Stimulated activated CD8-positive, alpha-beta memory T cell treated with anti-CD3 and anti-CD28 coated beads, Interleukin-7, amount 100 ng/mL, for 24 hours (primary cell): ENCODE results near the gene METTL25B.
A peak's percentile ranks its signal among the peaks of the same experiment; 100 is the strongest.
"Not testable (repeated sequence)": the region's sequence is repeated elsewhere in the genome, so short reads cannot be mapped to it uniquely, and the experiment has no call there.

Experiments
- DNase-seq: peaks from one replicate; pipeline ENCODE4 v3.0.0-alpha.2; 2020; ENCODE audit warnings: low read depth

METTL25B gene

GRCh38 chr1:156748670-156749418, 20.6 kb downstream of the METTL25B start:
- DNase-seq: no peak

DNA sequence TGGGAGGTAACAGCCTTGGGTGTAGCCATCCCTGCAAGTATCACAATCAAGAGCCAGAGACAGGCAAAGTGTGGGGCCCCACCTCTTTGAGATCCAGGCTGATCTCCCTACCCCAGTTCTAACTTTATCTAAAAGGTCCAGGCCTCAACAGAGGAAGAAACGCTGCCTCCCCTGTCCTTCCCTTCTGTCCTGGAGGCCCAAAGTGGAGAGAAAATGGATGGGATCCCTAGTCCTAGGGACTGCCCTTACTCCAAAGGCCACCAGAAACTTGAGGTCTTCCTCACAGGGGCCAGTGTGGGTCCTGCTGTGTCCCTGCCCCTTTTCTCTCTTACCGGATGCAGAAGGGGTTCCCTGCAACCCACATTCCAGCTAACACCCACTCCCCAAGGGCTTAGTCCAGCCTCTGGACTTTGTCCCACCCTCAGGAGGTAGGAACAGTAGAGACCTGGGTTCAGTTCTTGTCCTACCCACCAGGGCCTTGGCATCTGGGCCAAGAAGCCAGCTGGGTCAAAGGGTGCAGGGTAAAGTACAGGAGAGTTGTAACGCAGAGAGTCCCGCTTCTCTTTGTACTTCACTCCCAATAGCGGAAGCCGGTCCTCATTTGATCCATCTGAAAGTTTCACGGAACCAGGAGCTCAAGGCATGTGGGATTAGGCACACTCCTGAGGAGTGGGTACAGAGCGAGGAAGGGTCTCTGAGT, 21.3 kb downstream of the METTL25B start:
- DNase-seq: no peak

- no peak for DNase-seq
Observed at GRCh38 chr1:156750191-156750672, 22.0 kb downstream of the METTL25B start.

- no peak for DNase-seq
Observed at GRCh38 chr1:156750711-156751450, 22.6 kb downstream of the METTL25B start.

GRCh38 chr1:156751451-156751756, 23.1 kb downstream of the METTL25B start, which contains the start of gene HDGF:
Gene HDGF, minus strand, starts transcription at chr1:156751675. Its CDS starts 246 bp downstream, at chr1:156751429.
- no peak for DNase-seq

GRCh38 chr1:156751757-156752481, 23.6 kb downstream of the METTL25B start:
- DNase-seq: peak; percentile 96

- DNase-seq: no peak
Observed at GRCh38 chr1:156752843-156753482, 24.7 kb downstream of the METTL25B start.

DNA sequence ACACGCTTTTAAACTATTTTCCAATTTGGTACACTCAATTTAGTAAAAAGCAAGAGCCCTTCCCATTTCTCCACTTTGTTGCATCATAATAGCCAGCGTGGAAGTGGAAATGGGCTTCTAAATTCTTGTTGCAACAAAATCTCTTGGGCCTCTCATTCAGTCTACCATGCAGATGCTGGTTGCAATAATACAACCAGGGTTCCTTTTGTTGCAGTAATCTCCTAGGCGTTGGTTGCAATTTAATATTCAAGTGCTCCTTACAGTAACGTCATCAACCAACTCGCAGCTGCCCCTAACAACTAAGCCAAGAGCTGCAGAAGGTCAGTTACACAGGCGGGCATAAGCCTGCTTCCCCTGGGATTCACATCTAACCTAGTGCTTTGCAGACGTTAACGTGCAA, 25.9 kb downstream of the METTL25B start:
- no peak for DNase-seq

- DNase-seq: no peak
Observed at GRCh38 chr1:156755527-156755950, 27.3 kb downstream of the METTL25B start.

DNA sequence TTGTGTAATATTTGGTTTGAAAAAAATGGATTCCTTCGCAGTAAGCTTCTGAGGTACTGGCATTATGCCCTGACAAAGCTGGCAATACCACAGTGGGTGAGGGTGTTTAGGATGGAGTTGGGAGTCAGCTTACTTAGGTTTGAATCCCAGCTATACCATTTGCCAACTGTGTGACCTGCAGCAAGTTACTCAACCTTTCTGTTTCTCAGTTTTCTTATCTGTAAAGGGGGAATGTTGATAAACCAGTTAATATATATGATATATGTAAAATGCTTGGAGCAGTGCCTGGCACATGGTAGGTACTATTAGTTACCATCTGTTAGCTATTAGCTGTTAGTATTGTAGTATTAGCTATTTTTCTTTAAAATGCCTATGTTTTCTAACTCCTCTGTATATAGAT, 28.1 kb downstream of the METTL25B start:
- no peak for DNase-seq

- not testable (repeated sequence) for DNase-seq
Observed at GRCh38 chr1:156757572-156758253, 29.4 kb downstream of the METTL25B start.

DNA sequence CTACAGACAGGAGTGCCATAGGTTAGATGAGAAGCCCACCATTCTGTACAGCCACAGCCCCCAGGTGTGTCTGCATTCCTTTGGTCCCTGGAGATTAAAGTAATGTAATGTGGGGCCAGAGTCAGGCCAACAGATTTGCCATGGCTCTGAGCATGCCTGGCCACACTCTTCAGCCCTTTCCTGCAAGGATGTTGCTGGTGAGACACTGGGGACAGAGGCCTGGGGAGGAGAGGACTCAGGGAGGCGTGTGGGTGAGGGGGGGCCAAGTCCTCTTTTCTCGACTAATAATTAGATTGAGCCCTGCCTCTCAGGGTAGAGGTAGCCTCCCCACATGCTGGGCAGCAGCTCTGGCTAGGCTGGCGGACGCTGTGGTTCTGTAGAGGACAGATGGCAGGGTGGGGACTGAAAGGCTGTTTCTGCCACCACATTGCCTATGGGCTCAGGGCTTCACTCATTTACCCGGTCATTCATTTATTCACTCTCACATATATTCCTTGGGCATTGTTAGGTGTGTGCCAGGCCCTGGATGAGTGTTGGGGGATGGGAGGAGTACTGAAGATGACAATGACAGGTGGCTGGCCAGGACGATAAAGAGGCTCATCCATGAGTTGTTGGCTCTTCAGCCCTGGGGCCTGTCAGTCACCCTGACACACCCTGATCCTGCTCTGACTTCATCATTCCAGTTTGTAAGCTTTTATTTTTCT, 32.0 kb downstream of the METTL25B start:
- no peak for DNase-seq

GRCh38 chr1:156760796-156761104, 32.5 kb downstream of the METTL25B start:
- DNase-seq: no peak

DNA sequence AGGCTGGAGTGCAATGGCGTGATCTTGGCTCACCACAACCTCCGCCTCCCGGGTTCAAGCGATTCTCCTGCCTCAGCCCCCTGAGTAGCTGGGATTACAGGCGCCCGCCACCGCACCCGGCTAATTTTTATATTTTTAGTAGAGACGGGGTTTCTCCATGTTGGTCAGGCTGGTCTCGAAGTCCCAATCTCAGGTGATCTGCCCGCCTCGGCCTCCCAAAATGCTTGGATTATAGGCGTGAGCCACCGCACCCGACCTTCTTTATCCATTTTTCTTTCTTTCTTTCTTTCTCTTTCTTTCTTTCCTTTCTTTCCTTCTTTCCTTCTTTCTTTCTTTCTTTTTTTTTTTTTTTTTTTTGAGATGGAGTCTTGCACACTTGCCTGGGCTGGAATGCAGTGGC, 36.9 kb downstream of the METTL25B start:
- not testable (repeated sequence) for DNase-seq

GRCh38 chr1:156765666-156766065, 37.4 kb downstream of the METTL25B start:
- DNase-seq: no peak

- no peak for DNase-seq
Observed at GRCh38 chr1:156766298-156767100, 38.2 kb downstream of the METTL25B start.

DNA sequence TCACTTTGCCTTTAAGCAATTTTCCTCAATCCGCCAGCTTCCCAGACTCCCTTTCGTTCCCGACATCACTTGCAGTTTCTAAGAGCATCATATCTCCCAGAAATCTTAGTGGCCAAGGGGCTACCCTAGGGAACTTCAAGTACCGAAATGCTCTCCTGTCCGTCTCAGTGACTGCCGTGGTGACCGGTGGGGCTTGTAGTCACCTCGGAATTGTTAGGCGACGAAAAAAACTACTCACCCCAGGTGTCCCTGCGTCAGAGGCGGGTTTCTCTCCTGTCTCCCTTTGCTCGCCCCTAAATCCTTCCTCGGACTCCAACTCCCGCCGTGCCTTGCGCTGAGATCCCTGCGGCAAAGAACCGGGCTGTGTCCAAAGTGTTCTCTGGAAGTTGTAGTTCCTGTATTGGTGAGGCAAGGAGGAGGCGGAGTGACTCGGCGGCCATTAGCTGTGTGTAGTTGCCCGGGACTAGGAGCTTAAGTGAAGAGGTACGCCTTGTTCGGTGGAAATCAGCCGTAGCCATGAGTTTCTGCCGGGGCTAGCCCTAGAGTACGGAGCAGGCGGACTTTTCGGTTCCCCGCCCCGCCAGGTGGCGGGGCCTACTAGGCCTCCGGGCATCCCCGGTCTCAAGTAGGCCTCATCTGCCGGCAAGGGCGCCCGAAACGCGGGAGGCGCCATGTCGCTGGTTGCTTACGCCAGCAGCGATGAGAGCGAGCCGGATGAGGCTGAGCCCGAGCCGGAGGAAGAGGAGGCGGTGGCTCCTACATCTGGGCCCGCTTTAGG, 39.0 kb downstream of the METTL25B start, which contains the start of gene PRCC:
Gene PRCC (plus strand): TSS at position 435 of the 778 bp plus-strand sequence. CDS start 237 bp downstream, at position 672.
- peak; percentile 82 for DNase-seq

- no peak for DNase-seq
Observed at GRCh38 chr1:156767879-156768604, 39.8 kb downstream of the METTL25B start.
